Neural cell (in vitro differentiated cells): Measurements from ENCODE around the gene MSANTD7. TPM values are rescaled to one million over a fixed set of nuclear protein-coding genes. Genes with fewer than 3 reads are reported as not detected.

Source experiments
- polyA plus RNA-seq: library from polyadenylated mRNA; depleted of rRNA; stranded (reverse); fragments of >200 nt; gene quantifications from 2 replicates; pipeline ENCODE4 v1.2.3, GENCODE V29; 2014
- TF ChIP-seq, protein P1 (sequence below): IDR thresholded peaks from 2 replicates; pipeline ENCODE4 v1.6.1; 2012; ENCODE audit warnings: borderline replicate concordance

MSANTD7 gene
- polyA plus RNA-seq, 1 donor from 2014 or later, result 21.1 TPM

DNA sequence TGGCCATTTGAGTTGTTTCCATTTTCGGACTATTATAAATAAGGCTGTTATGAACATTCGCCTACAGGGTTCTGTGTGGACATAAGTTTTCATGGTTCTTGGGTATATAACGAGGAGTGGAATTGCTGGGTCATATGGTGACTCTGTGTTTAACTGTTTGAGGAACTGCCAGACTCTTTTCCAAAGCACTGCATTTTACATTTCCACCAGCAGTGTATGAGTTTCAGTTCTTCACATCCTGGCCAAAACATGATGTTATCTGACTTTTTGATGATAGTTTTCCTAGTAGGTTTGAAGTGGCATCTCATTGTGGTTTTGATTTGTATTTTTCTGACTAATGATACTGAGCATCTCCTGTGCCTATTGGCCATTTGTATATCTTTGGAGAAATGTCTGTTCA is 46.0 kb downstream of the MSANTD7 start (continued):
- TF ChIP-seq, protein P1, sequence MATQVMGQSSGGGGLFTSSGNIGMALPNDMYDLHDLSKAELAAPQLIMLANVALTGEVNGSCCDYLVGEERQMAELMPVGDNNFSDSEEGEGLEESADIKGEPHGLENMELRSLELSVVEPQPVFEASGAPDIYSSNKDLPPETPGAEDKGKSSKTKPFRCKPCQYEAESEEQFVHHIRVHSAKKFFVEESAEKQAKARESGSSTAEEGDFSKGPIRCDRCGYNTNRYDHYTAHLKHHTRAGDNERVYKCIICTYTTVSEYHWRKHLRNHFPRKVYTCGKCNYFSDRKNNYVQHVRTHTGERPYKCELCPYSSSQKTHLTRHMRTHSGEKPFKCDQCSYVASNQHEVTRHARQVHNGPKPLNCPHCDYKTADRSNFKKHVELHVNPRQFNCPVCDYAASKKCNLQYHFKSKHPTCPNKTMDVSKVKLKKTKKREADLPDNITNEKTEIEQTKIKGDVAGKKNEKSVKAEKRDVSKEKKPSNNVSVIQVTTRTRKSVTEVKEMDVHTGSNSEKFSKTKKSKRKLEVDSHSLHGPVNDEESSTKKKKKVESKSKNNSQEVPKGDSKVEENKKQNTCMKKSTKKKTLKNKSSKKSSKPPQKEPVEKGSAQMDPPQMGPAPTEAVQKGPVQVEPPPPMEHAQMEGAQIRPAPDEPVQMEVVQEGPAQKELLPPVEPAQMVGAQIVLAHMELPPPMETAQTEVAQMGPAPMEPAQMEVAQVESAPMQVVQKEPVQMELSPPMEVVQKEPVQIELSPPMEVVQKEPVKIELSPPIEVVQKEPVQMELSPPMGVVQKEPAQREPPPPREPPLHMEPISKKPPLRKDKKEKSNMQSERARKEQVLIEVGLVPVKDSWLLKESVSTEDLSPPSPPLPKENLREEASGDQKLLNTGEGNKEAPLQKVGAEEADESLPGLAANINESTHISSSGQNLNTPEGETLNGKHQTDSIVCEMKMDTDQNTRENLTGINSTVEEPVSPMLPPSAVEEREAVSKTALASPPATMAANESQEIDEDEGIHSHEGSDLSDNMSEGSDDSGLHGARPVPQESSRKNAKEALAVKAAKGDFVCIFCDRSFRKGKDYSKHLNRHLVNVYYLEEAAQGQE, result no peak

Other genes starting within 250 kb of the MSANTD7 start
- gene FAM107B, start 63.4 kb upstream of the MSANTD7 start, polyA plus RNA-seq, result 87.6 and 106 TPM in 2 replicates
- 1.5 TPM in 1 of 2 replicates, not detected in the other for gene CDNF, start 269 bp upstream of the MSANTD7 start, polyA plus RNA-seq
- gene HSPA14, start within 50 bp of the MSANTD7 start, polyA plus RNA-seq, result 32.3 and 48.1 TPM in 2 replicates
- gene SUV39H2, start 40.6 kb downstream of the MSANTD7 start, polyA plus RNA-seq, result 19.4 and 34.5 TPM in 2 replicates
- gene DCLRE1C, start 115.8 kb downstream of the MSANTD7 start, polyA plus RNA-seq, result 7.5 TPM in 2 replicates
- 2.0 TPM in 1 of 2 replicates, not detected in the other for gene MEIG1, start 121.1 kb downstream of the MSANTD7 start, polyA plus RNA-seq
- not detected in 2 replicates for gene OLAH, start 205.6 kb downstream of the MSANTD7 start, polyA plus RNA-seq